Fibroblast of skin of abdomen (primary cell): ENCODE measurements around the gene FCMR.

ENCODE experiments used
- DNase-seq: peaks from one replicate; pipeline ENCODE4 v3.0.0-alpha.2; 2013

FCMR gene

DNA sequence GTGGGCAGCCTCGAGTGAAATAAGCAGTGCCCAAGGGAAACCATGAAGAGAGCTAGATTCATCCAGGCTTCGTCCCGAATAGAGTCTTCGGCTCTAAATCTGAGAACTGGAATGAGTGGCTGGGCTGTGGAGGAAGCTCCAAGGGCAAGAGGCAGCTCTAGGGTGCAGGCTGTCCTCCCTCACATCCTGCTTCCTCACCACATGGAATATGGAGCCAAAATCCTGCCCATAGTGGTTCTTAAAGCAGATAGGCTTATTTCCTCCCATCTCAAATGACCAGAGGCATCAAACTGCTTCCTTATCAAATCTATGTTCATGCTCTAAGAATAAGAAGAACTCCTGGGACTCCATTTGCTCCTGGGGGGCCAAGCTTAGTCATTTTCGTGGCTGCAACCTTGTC lies 22.0 kb downstream of the FCMR start:
- DNase-seq: no peak

DNA sequence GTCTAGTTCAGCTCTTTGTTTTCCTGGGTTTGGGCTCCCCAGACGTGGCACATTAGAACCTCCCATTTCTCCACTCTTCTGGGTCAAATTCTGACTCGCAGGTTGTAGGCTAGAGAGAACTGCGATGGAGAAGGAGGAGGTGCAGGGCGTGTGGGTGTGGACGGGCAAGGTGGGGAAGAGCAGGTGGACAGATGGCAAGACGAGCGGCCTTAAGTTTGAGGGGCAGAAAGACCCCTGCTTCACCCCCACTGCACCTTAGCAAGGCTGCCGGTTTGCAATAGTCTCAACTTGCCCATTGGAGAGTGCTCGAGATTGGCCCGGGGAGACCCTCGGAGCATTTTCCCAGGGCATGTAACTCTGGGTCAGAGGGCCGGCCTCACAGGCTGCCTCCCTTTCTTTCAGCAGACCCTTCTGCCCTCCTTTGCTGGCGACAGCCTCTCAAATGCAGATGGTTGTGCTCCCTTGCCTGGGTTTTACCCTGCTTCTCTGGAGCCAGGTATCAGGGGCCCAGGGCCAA lies 22.8 kb downstream of the FCMR start:
- DNase-seq: no peak

DNA sequence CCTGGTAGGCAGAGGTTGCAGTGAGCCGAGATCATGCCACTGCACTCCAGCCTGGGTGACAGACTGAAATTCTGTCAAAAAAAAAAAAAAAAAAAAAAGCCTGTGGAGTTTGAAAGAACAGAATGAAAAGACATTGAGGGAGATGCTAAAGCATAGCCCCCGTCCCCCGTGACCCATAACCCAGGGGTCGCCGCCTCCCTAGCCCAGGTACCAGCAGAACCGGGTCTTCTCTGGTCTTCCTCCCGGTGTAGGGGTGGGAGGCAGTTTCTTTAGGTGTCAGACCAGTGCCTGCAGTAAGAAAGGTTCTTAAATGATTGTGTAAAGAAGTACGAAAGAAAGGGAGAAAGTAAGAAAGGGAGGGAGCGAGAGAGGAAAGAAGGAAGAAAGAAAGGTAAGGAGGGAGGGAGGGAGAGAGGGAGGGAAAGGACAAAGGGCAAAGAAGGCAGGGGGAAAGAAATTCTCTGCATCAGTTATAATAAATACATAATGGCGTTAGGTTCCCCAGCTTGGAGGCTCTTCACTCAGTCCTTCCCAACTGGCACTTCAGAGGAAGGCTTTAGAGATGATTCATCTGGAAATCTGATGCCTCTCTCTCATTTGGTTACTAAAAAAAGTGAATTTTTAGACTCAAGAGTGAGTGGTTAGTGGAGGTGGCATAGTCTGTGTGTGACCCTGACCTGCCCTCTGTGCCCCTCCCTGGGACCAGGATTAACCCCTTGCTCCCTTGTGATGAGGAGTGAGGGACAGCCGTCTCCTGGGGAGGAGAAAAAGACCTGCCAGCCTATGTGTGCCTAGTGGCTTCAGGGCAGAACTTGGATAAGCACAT lies 23.4 kb downstream of the FCMR start:
- DNase-seq: peak; percentile 71

DNA sequence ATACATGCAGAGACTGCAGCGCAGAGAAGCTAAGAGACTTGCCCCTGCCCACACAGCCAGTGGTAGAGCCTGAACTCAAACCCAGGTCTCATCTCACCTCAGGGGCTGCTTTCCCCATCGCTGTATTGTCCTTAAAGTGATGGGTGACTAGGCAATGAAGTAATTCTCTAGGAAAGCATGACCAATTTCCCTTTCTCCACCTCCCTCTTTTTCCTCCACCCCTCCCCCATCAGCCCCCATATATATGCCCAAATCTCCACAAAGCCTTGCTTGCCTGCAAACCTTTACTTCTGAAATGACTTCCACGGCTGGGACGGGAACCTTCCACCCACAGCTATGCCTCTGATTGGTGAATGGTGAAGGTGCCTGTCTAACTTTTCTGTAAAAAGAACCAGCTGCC lies 24.6 kb downstream of the FCMR start, which contains the start of gene IL24:
TSS of gene IL24 (plus strand) at position 269 of the 400 bp plus-strand sequence. CDS start 390 bp downstream, outside the sequence.
- no peak for DNase-seq

DNA sequence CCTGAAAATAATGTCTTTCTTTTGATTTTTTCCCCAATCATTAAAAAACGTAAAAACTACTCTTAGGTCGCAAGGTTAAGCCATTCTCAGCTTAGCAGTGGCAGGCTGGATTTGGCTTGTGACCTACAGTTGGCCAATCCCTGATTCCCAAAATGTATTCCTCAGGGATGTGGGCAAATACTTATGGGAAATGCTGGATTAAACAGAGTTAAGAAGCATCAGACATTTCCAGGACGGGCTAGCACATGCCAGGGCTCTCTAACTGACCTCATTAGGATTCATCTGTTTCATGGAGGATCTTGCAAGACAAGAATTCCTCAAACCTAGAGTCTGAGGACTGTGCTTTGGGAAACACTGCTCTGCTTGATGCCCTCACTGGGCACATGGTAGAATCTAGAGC lies 25.5 kb downstream of the FCMR start:
- no peak for DNase-seq

DNA sequence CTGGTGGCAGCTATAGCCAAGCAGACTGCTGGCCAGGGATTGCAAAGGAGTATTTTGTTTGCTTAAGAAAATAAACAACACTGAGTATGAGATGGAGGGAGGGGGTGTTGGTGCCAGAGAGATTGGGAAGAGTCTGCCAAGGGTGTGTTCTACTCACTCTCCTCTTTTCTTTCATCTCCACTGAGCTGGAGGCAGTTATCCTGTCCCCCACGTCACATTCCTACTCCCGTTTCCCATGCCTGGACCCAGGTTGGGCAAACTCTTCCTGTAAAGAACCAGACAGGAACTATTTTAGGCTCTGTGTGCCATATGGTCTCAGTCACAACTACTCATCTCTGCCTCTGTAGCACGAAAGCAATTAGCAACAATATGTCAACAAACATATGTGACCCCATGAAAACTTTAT lies 25.9 kb downstream of the FCMR start:
- DNase-seq: peak; percentile 39

DNA sequence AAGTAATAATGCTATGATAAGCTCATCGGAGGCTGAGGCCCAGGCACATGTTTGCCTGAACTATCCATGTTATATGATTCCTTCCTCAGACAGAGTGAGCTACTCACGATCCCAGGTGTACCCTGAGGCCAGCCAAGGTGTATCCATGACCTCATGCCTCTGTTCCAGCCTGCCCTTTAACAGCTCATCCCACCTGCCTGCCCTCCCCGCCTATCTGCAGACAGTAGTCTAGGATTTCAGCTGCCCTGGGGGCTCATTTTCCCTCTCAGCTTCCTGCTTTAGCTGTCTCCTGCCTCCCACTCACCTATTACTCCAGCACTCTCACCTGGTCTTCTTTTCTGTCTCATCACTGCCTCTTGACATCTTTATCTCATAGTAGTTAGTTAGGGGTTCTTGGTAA lies 26.4 kb downstream of the FCMR start:
- DNase-seq: no peak

DNA sequence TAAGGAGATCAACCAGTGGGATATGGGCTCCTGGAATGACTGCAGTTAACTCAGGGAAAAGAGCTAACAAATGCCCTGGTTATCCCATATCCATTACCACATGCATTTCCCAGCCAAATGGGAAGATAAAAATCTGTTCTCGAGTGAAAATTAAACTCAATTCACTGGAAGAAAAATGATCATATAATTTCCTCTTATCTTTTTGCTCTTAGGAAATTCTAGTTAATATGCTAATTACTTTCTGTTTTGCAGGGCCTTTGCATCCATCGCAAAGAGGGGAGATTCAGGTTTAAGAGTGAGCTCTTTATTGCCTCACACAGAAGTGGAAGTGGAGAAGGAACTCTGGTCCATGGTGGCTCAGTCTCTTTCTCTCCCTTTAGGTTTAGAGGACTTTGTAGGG lies 28.4 kb downstream of the FCMR start:
- no peak for DNase-seq

DNA sequence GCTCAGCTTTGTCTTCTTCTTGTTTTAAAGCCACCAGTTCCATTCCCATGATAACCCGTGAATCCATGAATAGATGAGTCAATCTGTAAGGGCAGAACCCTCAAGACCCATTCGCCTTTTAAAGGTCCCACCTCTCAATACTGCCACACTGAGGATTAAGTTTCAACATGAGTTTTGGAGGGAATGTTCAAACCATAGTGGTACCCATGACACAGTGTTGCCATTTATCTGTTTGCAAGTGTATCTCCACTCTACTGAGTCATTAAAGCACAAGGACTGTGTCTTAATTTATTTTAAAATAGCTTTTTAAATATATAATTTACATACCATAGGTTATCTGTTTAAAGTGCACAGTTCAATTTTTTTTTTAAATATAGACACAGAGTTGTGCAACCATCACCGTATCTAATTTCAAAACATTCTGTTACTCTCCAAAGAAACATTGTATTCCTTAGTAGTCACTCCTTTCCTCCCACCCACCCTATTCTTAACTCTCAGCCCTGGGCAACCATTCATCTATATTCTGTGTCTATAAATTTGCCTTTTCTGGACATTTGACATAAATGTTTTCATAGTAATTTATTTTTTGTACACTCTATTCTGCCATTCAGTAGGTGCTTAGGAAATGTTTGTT lies 29.3 kb downstream of the FCMR start:
- peak; percentile 55 for DNase-seq

DNA sequence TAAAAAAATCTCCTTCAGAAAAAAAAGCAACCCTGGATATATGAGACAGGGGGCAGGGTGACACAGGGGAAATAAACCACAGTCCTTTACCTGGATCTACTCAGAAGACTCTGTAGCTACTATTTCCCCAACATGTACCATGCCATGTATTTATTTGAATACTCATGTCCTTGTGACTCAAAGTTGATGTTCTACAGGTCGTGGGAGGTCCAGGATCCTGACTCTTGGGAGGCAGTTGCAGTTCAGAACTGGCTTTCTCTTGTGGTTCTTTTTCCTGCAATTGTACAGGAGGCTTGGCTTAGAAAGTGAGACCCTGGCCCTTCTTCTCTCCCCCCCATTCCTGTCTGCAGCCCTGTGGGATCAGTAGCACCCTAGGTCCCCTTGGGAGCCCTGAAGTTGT lies 30.3 kb downstream of the FCMR start:
- DNase-seq: no peak

DNA sequence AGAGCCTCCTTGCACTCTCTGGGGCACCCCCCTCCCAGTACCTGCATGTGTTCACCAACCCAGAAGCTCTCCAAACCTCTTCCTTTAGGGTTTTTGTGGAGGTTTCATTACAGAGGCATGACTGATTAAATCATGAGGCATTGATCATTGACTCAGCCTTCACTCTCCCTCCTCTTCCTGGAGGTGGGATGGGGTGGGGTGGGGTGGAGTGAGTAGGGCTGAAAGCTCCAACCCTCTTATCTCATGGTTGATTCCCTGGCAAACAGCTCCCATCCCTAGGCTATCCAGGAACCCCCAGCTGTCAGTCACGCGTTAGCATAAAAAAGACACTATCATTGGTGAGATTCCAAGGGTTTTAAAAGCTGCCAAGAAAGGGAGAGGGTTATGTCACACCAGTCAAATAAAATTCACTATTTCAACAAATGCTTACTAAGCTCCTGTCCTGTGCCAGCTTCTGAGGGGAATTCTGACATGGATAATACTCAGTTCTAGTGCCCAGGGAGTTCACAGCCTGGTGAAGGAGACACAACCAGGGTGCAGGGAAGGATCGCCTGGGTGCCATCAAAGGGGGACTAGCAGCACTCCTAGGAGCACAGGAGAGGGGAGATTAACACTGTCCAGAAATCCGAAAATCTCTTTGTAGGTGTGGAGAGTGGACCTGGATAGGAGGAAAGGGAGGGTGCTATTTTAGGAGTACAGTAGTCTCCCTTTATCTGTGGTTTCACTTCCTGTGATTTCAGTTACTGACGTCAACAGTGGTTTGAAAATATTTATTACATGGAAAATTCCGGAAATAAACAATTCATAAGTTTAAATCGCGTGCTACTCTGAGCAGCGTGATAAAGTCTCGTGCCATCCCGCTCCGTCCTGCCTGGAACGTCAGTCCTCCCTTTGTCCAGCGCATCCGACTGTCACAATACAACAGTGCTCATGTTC lies 31.3 kb downstream of the FCMR start:
- DNase-seq: peak; percentile 41

DNA sequence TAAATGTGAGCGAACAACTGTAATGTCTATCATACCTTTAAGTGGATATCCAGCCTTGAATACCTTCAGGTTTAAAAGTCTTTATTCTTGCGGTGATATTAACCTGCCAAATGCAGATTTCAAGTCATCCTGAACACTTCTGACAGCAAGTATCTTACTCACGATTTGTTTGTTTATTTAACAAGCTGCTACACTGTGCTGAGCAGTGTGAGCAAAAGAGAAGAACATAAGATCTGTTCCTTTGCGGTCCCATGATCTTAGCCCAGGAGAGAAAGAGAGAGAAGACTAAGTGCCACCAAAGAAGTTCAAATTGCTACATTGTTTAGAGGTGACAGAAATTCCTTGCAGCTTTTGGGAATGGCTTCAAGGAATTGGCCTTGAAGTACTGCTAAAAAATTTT lies 34.0 kb downstream of the FCMR start:
- DNase-seq: no peak

DNA sequence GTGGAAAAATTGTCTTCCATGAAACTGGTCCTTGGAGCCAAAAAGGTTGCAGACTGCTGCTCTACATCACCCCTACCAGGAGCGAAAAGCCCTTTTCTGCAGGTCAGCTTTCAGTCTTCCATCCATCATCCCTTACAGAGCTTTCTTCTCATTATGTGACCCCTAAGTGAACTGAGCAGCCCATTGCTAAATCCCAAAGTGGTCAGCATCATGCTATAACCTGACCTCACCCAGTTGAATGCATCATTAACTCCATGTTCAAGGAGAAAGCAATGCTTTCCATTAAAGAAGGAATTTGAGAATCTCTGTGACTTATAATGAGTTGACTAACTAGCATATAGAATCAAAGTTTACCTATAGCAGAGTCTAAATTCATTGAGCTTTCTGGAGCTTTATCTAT lies 34.9 kb downstream of the FCMR start:
- DNase-seq: no peak

DNA sequence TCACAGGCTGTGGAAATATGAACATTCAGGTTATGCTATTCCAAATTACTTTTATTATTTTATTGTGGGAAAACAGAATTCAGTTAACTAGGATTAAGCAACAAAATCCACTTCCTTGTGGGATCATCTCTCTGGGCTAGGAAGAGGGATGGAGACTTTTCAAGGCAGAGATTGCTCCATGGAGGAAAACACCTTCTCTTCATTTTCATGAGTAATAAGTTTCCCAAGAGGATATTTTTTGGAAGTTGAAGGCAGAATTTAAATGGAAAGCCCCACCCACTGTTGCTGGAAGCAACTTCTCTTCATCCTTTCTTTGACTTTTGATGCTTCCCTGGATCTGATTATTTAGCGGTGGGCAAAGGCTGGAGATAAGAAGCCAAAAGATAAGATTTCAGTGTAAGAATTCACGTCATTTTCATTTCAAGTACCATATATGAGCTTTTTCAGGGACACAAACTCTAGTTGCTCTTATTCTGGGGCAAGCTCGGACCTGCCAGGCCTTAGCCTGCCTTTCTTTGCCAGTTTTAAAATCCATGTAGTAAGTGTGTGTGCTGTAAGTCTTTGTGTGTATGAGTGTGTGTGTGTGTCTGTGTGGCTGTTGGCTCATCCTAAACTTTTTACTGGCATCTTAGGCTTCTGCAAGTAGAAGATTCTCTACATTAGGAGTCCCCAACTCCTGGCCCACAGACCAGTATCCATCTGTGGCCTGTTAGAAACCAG lies 36.2 kb downstream of the FCMR start:
- no peak for DNase-seq

DNA sequence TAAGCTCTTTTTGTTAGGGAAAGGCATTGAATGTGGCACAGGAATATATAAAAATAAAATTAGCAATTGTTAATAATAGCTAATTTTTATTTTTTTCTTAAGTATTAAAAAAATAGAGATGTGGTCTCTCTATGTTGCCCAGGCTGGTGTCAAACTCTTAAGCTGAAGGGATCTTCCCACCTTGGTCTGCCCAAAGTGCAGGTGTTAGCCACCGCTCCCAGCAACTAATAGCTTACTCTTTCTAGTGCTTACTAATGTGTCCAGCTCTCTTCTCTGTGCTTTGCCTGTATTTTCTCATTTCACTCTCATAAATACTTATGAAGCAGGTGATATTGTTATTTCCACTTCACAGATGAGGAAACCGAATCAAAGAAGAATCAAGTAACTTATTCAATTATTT lies 37.9 kb downstream of the FCMR start:
- DNase-seq: no peak

DNA sequence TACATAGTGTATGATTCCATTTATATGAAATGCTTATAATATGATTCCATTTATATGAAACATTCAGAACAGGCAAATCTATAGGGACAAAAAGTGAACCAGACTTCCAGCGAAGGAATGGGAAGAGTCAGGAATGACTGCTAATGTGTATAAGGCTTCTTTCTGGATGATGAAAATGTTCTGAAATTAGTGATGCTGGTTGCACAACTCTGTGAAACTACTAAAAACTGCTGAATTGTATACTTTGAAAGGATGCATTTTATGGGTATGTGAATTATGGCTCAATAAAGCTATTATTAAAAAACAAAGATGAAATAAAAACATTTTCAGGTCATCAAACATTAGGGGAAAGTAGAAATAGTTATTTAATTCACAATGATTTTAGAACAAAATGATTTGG lies 38.6 kb downstream of the FCMR start:
- no peak for DNase-seq

DNA sequence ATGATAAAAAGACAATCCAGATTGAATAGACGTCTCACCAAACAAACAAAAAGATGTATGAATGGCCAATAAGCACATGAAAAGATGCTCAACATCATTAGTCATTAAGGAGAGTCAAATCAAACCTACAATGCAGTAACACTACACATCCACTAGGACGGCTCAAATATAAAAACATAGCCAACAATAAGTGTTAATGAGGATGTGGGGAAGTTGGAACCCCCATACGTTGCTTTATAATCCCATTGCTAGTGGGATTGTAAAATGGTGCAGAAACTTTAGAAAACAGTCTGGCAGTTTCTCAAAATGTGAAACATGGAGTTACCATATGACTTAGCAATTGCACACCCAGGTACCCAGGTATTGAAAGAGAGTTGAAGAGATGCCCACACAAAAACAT lies 39.2 kb downstream of the FCMR start:
- no peak for DNase-seq

DNA sequence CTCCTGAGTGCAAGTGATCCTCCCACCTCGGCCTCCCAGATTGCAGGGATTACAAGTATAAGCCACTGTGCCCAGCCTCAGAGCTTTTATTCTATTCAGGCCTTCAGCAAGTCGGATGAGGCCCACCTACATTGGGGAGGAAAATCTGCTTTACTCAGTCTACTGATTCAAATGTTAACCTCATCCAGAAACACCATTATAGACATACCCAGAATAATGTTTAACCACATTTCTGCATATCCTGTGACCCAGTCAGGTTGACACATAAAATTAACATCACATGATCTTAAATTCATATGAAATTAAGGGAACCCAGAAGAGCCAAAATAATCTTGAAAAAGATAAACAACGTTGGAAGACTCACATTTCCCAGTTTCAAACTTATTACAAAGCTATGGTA lies 41.4 kb downstream of the FCMR start:
- DNase-seq: no peak

DNA sequence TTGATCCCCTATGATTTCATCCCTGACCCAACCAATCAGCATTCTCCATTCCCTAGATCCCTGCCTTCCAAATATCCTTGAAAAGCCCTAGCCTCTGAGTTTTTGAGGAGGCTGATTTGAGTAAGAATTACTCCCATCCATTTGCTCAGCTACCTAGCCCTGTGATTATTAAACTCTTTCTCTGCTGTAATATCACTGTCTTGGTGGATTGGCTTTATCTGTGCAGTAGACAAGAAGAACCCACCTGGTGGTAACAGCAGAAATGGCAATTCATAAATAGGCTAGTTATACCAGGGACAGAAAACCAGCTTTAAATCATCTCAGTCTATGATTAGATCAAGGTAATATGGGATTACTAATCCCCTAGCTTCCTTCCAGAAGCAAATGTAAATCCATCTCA lies 43.3 kb downstream of the FCMR start:
- no peak for DNase-seq

DNA sequence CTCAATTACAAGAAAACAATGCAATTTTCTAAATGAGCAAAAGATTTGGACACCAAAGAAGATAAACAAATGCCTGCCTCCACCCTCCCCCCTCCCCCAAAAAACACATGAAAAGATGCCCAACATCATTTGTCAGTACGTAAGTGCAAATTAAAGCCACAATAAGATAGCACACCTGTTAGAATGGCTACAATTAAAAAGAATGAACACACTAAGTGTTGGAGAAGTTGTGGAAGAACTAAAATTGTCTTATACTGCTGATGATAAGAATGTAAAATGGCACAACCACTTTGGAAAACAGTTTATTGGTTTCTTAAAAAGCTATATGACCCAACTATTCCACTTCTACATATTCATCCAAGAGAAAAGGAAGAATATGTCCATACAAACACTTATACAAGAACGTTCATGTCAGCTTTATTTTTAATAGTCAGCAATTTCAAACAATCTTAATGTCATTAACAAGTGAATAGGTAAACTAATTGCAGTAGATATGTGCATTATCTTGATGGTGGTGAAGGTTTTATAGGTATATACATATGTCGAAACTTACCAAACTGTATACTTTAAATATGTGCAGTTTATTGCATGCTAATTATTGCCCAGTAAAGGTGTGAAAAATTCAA lies 45.9 kb downstream of the FCMR start:
- DNase-seq: no peak

DNA sequence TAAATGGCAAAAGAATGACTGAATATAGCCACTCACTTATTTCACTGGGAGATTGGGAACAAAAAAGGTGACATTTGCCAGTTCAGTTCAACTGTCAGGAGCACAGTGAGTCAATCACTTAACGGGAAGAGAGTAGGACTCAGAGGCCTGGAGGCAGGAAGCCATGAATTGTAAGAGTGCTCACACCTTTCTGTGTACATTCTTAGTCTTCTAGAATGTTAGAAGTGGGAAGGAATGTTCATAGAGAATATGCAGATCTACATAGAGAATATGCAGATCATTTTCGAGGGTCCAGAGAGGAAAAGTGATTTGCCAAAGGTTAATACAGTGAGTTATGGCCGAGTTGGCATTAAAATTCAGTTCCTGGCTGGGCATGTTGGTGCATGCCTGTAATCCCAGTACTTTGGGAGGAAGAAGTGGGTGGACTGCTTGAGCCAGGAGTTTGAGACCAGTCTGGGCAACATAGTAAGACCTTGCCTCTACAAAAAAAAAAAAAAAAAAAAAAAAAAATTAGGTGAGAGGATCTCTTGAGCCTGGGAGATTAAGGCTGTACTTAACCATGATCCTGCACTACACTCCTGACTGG lies 48.0 kb downstream of the FCMR start:
- no peak for DNase-seq
